ENCODE results near the gene SYT3. TPM values are rescaled to one million over a fixed set of nuclear protein-coding genes. Genes with fewer than 3 reads are reported as not detected.

The SYT3 gene
- total and polyA plus RNA-seq, 2 of the 8 experiments (the other 6 are each of a cell fraction or from before 2014, with no cell fraction given) = 6.7 to 17.3 TPM

GRCh38 chr19:50638600-50638999, 1.1 kb downstream of the SYT3 start:
- Histone ChIP-seq H3K18ac (ENCODE audit: extremely low read depth, low read length) (no peak overlapping the region), H3K9me3 (ENCODE audit: insufficient read depth in 2 of 2, low read depth in 1 of 2, low read length in 1 of 2) (peaks cover 16 to 20% of the 10 kb centered on the region in 2 experiments), H3K23me2 (ENCODE audit: low read depth, low read length) (peaks cover 6% of the 10 kb centered on the region; the same call in 1 of the 2 replicates), H2BK120ac (replicated peaks; ENCODE audit: low read depth, low read length) (no peak overlapping the region), H3K79me1 (ENCODE audit: low read depth, low read length) (no peaks in the 10 kb centered on the region), H3K4ac (replicated peaks; ENCODE audit: insufficient read length, low read depth, low read length) (no peak overlapping the region), H3K4me3 (ENCODE audit: extremely low read depth in 1 of 4, insufficient read depth in 2 of 4, low read depth in 3 of 4, low read length in 4 of 4) (peak overlapping the region; percentile 64 to 82 (median 75); a peak in 7 of 8 replicates), H4K5ac (ENCODE audit: insufficient read length, low read depth, low read length) (no peak overlapping the region), H3K4me2 (ENCODE audit: insufficient read depth in 1 of 2, low read depth in 2 of 2, low read length in 2 of 2) (peak overlapping the region; percentile 65 to 83), H2AK5ac (ENCODE audit: low read depth, low read length) (peak overlapping the region; percentile 28; the same call in 1 of the 2 replicates), H2AFZ (ENCODE audit: low read length) (no peak overlapping the region; the same call in 1 of the 2 replicates), H3K14ac (ENCODE audit: insufficient read length) (no peak overlapping the region), H3K36me3 (ENCODE audit: control insufficient read depth in 2 of 4, insufficient read depth in 4 of 4, low read length in 3 of 4) (no peaks in the 10 kb centered on the region; a peak in 2 of 8 replicates), H3K23ac (ENCODE audit: insufficient read length) (no peak overlapping the region), H2BK5ac (ENCODE audit: low read depth, low read length) (no peak overlapping the region), H4K20me1 (replicated peaks in 1 of 2; ENCODE audit: control insufficient read depth in 1 of 2, insufficient read depth in 2 of 2, low read length in 2 of 2) (peaks cover 0 to 2% of the 10 kb centered on the region in 2 experiments), H3K27ac (ENCODE audit: low read depth, low read length) (no peak overlapping the region), H4K8ac (ENCODE audit: extremely low read depth, insufficient read depth, low read length) (no peak overlapping the region), H3K9ac (replicated peaks in 1 of 4; ENCODE audit: extremely low read depth in 1 of 4, low read depth in 3 of 4, low read length in 3 of 4) (no peak overlapping the region), H3K4me1 (replicated peaks in 1 of 4; ENCODE audit: control insufficient read depth in 3 of 4, insufficient read depth in 4 of 4, low read length in 3 of 4) (peaks cover 0 to 4% (median 0%) of the 10 kb centered on the region in 4 experiments; a peak in 2 of 7 replicates), H2BK15ac (ENCODE audit: low read length) (no peak overlapping the region), H3K27me3 (replicated peaks in 1 of 4; ENCODE audit: control insufficient read depth in 3 of 4, extremely low read depth in 1 of 4, insufficient read depth in 3 of 4, low read length in 3 of 4) (peaks cover 0 to 4% (median under 1%) of the 10 kb centered on the region in 4 experiments; a peak in 3 of 7 replicates), H4K91ac (replicated peaks; ENCODE audit: insufficient read length, low read length) (no peak overlapping the region), H2BK12ac (ENCODE audit: low read depth, low read length) (no peak overlapping the region), H3K79me2 (ENCODE audit: control insufficient read depth in 1 of 2, insufficient read depth in 2 of 2, low read length in 2 of 2) (no peaks in the 10 kb centered on the region), H3K56ac (replicated peaks; ENCODE audit: insufficient read length, low read depth, low read length) (no peak overlapping the region), H2BK20ac (ENCODE audit: low read length) (no peak overlapping the region)
- FAIRE-seq = no peak
- CTCF ChIA-PET (ENCODE audit: partially characterized antibody) = interaction anchor here (0.6 to 1.5 kb wide), 3 partner anchors 11 to 660 kb away, joined by 3 to 5 read pairs (median 4); no protein-coding TSS in a partner anchor
- POLR2A ChIA-PET (ENCODE audit: partially characterized antibody) = interaction anchor here (0.6 to 1.0 kb wide), 8 partner anchors 9 to 154 kb away, joined by 3 to 6 read pairs (median 4); partner anchors contain the start of gene C19orf81
- no peak for DNase-seq (ENCODE audit: low read depth in 1 of 2, low spot score in 2 of 2)
- WGBS, 2 experiments (ENCODE audit: extremely low coverage in 1 of 2, insufficient coverage in 1 of 2, insufficient read length in 1 of 2, insufficient replicate concordance in 2 of 2, low coverage in 1 of 2, low lambda C conversion rate in 2 of 2, missing lambda C conversion rate in 1 of 2) = 83% methylated on average over 10 of the region's 10 CpGs; no CpG with 5 or more reads in 1 of the 2 experiments
- TF ChIP-seq JUN (IDR thresholded peaks at IDR 0.05; ENCODE audit: low read depth, low read length) = no peak
- no peak; the same call in 1 of the 2 replicates for TF ChIP-seq SUZ12 (IDR thresholded peaks at IDR 0.05; ENCODE audit: low read length)
- TF ChIP-seq MAX (IDR thresholded peaks at IDR 0.05) = no peak
- no peak for TF ChIP-seq SP4 (IDR thresholded peaks at IDR 0.05; ENCODE audit: low read length)
- no peak for TF ChIP-seq MAFK (IDR thresholded peaks at IDR 0.05; ENCODE audit: low read depth, low read length)
- TF ChIP-seq HDAC6 (IDR thresholded peaks at IDR 0.05; ENCODE audit: low read depth, low read length) = no peak
- TF ChIP-seq KDM4A (IDR thresholded peaks at IDR 0.05; ENCODE audit: low read depth, low read length, severe bottlenecking) = no peak
- no peak for TF ChIP-seq TBP (IDR thresholded peaks at IDR 0.05; ENCODE audit: low read depth, low read length)
- TF ChIP-seq TEAD4 (IDR thresholded peaks at IDR 0.05; ENCODE audit: low read depth, low read length) = no peak
- no peak for TF ChIP-seq CREB1 (IDR thresholded peaks at IDR 0.05)
- no peak for TF ChIP-seq ZNF274 (IDR thresholded peaks at IDR 0.05; ENCODE audit: borderline replicate concordance, extremely low read depth, low read length)
- TF ChIP-seq RNF2 (IDR thresholded peaks at IDR 0.05; ENCODE audit: borderline replicate concordance, low read depth, low read length, missing control alignments, poor library complexity, severe bottlenecking) = no peak
- no peak for TF ChIP-seq HDAC2 (IDR thresholded peaks at IDR 0.05; ENCODE audit: borderline replicate concordance in 1 of 2, low read depth in 2 of 2, low read length in 2 of 2)

All from H1 (cell line).